HCT116 (cell line): Measurements from ENCODE around the gene HMCN2. TPM values are rescaled to one million over a fixed set of nuclear protein-coding genes. Genes with fewer than 3 reads are reported as not detected.

ENCODE experiments used
- ATAC-seq: fragments of 200-7000 bp; cut with Tn5 transposase; 2 replicates; pipeline ENCODE4 v1.9.1; 2020; ENCODE audit warnings: mild to moderate bottlenecking, moderate library complexity
- BruUV-seq: library from RNA; stranded (reverse); fragments of 400-500 nt; replicated peaks from 2 replicates; lab custom pipeline; 2021; lab: Mats Ljungman, UMichigan
- CTCF ChIA-PET: fragments of 300-600 bp; sonication (Branson Sonifier 250); formaldehyde crosslinking; loops from one replicate; lab custom pipeline; 2021; ENCODE audit warnings: antibody characterized with exemption; lab: Charles Lee
- POLR2A ChIA-PET: fragments of 300-600, 350-600 bp; sonication (Branson Sonifier 250); formaldehyde crosslinking; loops from one replicate; lab custom pipeline; 2021; ENCODE audit warnings: antibody characterized with exemption; lab: Charles Lee
- RAD21 ChIA-PET, 2 experiments: fragments of 300-600 bp; sonication (Branson Sonifier 250); formaldehyde crosslinking; loops; one replicate each; lab custom pipeline; 2023; ENCODE audit warnings: low total read pairs in 2 of 2; ENCODE audit not compliant: uncharacterized antibody in 2 of 2, unreplicated experiment in 2 of 2, low non-redundant PET in 1 of 2; lab: Charles Lee
- DNase-seq: peaks from one replicate; pipeline ENCODE4 v3.0.0-alpha.2; 2010; ENCODE audit warnings: low read depth, low spot score
- H2AFZ ChIP-seq: fragments of 200-600 bp; shearing (Covaris generic), sonication (generic); 2 replicates; pipeline ENCODE4 v1.6.1; 2017; ENCODE audit warnings: low read depth, mixed run types, mixed read lengths, antibody characterized with exemption, low read length; ENCODE audit not compliant: poor library complexity, severe bottlenecking
- H3K27ac ChIP-seq: 2 replicates; pipeline ENCODE4 v1.5.1; 2012; ENCODE audit warnings: low read depth, low read length
- H3K27me3 ChIP-seq: fragments of 200-600 bp; sonication (generic); 2 replicates; pipeline ENCODE4 v1.6.1; 2016; ENCODE audit warnings: mixed run types, low read length, mixed read lengths; ENCODE audit not compliant: insufficient read depth
- H3K36me3 ChIP-seq, 2 experiments: fragments of 200-500 bp in 1 of 2; fragments of 200-600 bp in 1 of 2; sonication (Bioruptor generic) in 1 of 2; sonication (generic) in 1 of 2; 2 replicates each; pipeline versions ENCODE4 v1.5.1 to v1.6.1; 2014 to 2016; ENCODE audit warnings: low read length in 2 of 2, inconsistent platforms in 1 of 2, mixed read lengths in 1 of 2, mixed run types in 1 of 2; ENCODE audit not compliant: insufficient read depth in 2 of 2, control insufficient read depth in 1 of 2
- H3K4me1 ChIP-seq, 2 experiments: fragments of 200-600 bp in 1 of 2; sonication (generic) in 1 of 2; 2 replicates each; pipeline versions ENCODE4 v1.5.1 to v1.6.1; 2012 to 2017; ENCODE audit warnings: low read length in 2 of 2, inconsistent platforms in 1 of 2, mild to moderate bottlenecking in 1 of 2, mixed read lengths in 1 of 2, mixed run types in 1 of 2, moderate library complexity in 1 of 2; ENCODE audit not compliant: insufficient read depth in 2 of 2, control insufficient read depth in 1 of 2
- H3K4me2 ChIP-seq: fragments of 200-600 bp; sonication (generic); 2 replicates; pipeline ENCODE4 v1.6.1; 2017; ENCODE audit warnings: mixed run types, low read length, mixed read lengths
- H3K4me3 ChIP-seq, 2 experiments: fragments of 200-600 bp in 1 of 2; sonication (generic) in 1 of 2; replicated peaks in 1 of 2; 2 replicates each; pipeline ENCODE4 v1.5.1; 2011 to 2016; ENCODE audit warnings: low read length in 2 of 2, control low read depth in 1 of 2, low read depth in 1 of 2, mild to moderate bottlenecking in 1 of 2, mixed read lengths in 1 of 2, mixed run types in 1 of 2
- H3K79me2 ChIP-seq: fragments of 200-600 bp; sonication (generic); 2 replicates; pipeline ENCODE4 v1.6.1; 2017; ENCODE audit warnings: mild to moderate bottlenecking, mixed run types, low read length, moderate library complexity, mixed read lengths; ENCODE audit not compliant: insufficient read depth
- H3K9ac ChIP-seq: fragments of 200-600 bp; sonication (generic); 2 replicates; pipeline ENCODE4 v1.6.1; 2016; ENCODE audit warnings: low read length, mixed read lengths
- H3K9me2 ChIP-seq: fragments of 200-600 bp; sonication (generic), shearing (Covaris generic); 2 replicates; pipeline ENCODE4 v1.6.1; 2017; ENCODE audit warnings: mixed run types, mild to moderate bottlenecking, moderate library complexity; ENCODE audit not compliant: insufficient read depth
- H3K9me3 ChIP-seq, 2 experiments: fragments of 200-500 bp in 1 of 2; fragments of 200-600 bp in 1 of 2; sonication (Bioruptor generic) in 1 of 2; sonication (generic) in 1 of 2; 2 replicates each; pipeline ENCODE4 v1.6.1; 2014 to 2017; ENCODE audit warnings: low read length in 2 of 2, mixed read lengths in 2 of 2, inconsistent platforms in 1 of 2, low read depth in 1 of 2, mild to moderate bottlenecking in 1 of 2, mixed run types in 1 of 2, moderate library complexity in 1 of 2; ENCODE audit not compliant: control insufficient read depth in 1 of 2, insufficient read depth in 1 of 2
- H4K20me1 ChIP-seq: fragments of 200-600 bp; sonication (generic), shearing (Covaris generic); 2 replicates; pipeline ENCODE4 v1.6.1; 2017; ENCODE audit warnings: mixed run types, mild to moderate bottlenecking, moderate library complexity; ENCODE audit not compliant: insufficient read depth
- EGR1 ChIP-seq: IDR thresholded peaks from 2 replicates; pipeline ENCODE4 v1.6.1; 2012; ENCODE audit warnings: low read depth
- ELF1 ChIP-seq: IDR thresholded peaks from 2 replicates; pipeline ENCODE4 v1.6.1; 2012; ENCODE audit warnings: low read depth, borderline replicate concordance
- EZH2 ChIP-seq: fragments of 200-600 bp; sonication (generic); IDR thresholded peaks from 2 replicates; pipeline ENCODE4 v1.6.1; 2017; ENCODE audit warnings: antibody characterized with exemption, mixed run types
- EZH2phosphoT487 ChIP-seq: fragments of 200-600 bp; IDR thresholded peaks from 2 replicates; pipeline ENCODE4 v1.6.1; 2018; ENCODE audit warnings: antibody characterized with exemption, borderline replicate concordance
- POLR2A ChIP-seq: IDR thresholded peaks from 2 replicates; pipeline ENCODE4 v1.7.0; 2011; ENCODE audit warnings: borderline replicate concordance; ENCODE audit not compliant: insufficient read depth, insufficient read length; ENCODE audit errors: extremely low read depth
- RAD21 ChIP-seq: IDR thresholded peaks from 2 replicates; pipeline ENCODE4 v1.6.1; 2012; ENCODE audit warnings: low read depth, mild to moderate bottlenecking
- SP1 ChIP-seq: IDR thresholded peaks from 2 replicates; pipeline ENCODE4 v1.6.1; 2012; ENCODE audit warnings: low read depth
- TCF7L2 ChIP-seq: IDR thresholded peaks from 2 replicates; pipeline ENCODE4 v1.7.0; 2011; ENCODE audit warnings: borderline replicate concordance, inconsistent platforms; ENCODE audit not compliant: insufficient read depth, insufficient read length; ENCODE audit errors: extremely low read depth
- YY1 ChIP-seq: IDR thresholded peaks from 2 replicates; pipeline ENCODE4 v1.6.1; 2011; ENCODE audit warnings: low read length, low read depth, moderate library complexity, mild to moderate bottlenecking; ENCODE audit not compliant: insufficient replicate concordance; ENCODE audit errors: extremely low read depth
- intact Hi-C: fragments of 100-400 bp; cut with micrococcal nuclease; formaldehyde crosslinking; loops from 2 replicates; pipeline ENCODE4 v1.10.0; 2022
- total RNA-seq: library from RNA; stranded (reverse); gene quantifications from one replicate; pipeline ENCODE4 v1.2.1, GENCODE V29; 2021; ENCODE audit not compliant: unreplicated experiment
- TF ChIP-seq, protein P1 (sequence below): IDR thresholded peaks from 2 replicates; pipeline ENCODE4 v1.6.1; 2012; ENCODE audit warnings: low read depth
- TF ChIP-seq, protein P2 (sequence below): IDR thresholded peaks from 2 replicates; pipeline ENCODE4 v1.6.1; 2012
- TF ChIP-seq, protein P3 (sequence below), 3 experiments: fragments of 200-600 bp in 1 of 3; sonication (generic) in 1 of 3; IDR thresholded peaks in 2 of 3; conservative IDR thresholded peaks in 1 of 3; 2 replicates each; pipeline ENCODE4 v1.5.1; 2012 to 2017; ENCODE audit warnings: low read depth in 2 of 3, low read length in 2 of 3, antibody characterized with exemption in 1 of 3, borderline replicate concordance in 1 of 3, control low read depth in 1 of 3, mild to moderate bottlenecking in 1 of 3, mixed read lengths in 1 of 3, mixed run types in 1 of 3, moderate library complexity in 1 of 3; ENCODE audit not compliant: insufficient read depth in 1 of 3

Gene HMCN2
- total RNA-seq, 1 experiment from 2014 or later: 0.22 TPM

DNA sequence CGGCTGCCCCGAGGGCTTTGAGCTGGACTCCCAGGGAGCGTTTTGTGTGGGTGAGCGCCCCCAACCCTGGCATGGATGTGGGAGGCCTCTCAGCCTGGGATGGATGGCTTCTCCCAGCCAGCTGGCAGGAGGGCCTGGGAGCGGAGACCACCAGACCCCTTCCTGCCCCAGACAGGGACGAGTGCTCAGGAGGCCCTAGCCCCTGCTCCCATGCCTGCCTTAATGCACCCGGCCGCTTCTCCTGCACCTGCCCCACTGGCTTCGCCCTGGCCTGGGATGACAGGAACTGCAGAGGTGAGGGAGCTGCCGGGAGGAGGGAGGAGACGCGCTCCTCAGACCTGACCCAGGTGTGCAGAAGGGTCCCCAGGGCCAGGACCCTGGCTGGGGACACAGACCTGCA, 161.8 kb downstream of the HMCN2 start (continued):
- TF ChIP-seq RAD21 (no peak), EZH2phosphoT487 (no peak), EGR1 (no peak)

- no TSS peak for BruUV-seq
- H4K20me1 ChIP-seq: no peaks in the 10 kb centered on the region
- no peak for ATAC-seq
- peaks cover 13 to 19% of the 10 kb centered on the region in 2 experiments for H3K4me1 ChIP-seq
- TF ChIP-seq, protein P1, sequence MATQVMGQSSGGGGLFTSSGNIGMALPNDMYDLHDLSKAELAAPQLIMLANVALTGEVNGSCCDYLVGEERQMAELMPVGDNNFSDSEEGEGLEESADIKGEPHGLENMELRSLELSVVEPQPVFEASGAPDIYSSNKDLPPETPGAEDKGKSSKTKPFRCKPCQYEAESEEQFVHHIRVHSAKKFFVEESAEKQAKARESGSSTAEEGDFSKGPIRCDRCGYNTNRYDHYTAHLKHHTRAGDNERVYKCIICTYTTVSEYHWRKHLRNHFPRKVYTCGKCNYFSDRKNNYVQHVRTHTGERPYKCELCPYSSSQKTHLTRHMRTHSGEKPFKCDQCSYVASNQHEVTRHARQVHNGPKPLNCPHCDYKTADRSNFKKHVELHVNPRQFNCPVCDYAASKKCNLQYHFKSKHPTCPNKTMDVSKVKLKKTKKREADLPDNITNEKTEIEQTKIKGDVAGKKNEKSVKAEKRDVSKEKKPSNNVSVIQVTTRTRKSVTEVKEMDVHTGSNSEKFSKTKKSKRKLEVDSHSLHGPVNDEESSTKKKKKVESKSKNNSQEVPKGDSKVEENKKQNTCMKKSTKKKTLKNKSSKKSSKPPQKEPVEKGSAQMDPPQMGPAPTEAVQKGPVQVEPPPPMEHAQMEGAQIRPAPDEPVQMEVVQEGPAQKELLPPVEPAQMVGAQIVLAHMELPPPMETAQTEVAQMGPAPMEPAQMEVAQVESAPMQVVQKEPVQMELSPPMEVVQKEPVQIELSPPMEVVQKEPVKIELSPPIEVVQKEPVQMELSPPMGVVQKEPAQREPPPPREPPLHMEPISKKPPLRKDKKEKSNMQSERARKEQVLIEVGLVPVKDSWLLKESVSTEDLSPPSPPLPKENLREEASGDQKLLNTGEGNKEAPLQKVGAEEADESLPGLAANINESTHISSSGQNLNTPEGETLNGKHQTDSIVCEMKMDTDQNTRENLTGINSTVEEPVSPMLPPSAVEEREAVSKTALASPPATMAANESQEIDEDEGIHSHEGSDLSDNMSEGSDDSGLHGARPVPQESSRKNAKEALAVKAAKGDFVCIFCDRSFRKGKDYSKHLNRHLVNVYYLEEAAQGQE: no peak
- TF ChIP-seq, protein P2, sequence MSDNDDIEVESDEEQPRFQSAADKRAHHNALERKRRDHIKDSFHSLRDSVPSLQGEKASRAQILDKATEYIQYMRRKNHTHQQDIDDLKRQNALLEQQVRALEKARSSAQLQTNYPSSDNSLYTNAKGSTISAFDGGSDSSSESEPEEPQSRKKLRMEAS: no peak
- no peak for TF ChIP-seq YY1
- no peak for TF ChIP-seq TCF7L2
- no peak for TF ChIP-seq RAD21
- TF ChIP-seq POLR2A: no peak
- no peak for TF ChIP-seq SP1
- no peak for TF ChIP-seq ELF1
- TF ChIP-seq, protein P3, sequence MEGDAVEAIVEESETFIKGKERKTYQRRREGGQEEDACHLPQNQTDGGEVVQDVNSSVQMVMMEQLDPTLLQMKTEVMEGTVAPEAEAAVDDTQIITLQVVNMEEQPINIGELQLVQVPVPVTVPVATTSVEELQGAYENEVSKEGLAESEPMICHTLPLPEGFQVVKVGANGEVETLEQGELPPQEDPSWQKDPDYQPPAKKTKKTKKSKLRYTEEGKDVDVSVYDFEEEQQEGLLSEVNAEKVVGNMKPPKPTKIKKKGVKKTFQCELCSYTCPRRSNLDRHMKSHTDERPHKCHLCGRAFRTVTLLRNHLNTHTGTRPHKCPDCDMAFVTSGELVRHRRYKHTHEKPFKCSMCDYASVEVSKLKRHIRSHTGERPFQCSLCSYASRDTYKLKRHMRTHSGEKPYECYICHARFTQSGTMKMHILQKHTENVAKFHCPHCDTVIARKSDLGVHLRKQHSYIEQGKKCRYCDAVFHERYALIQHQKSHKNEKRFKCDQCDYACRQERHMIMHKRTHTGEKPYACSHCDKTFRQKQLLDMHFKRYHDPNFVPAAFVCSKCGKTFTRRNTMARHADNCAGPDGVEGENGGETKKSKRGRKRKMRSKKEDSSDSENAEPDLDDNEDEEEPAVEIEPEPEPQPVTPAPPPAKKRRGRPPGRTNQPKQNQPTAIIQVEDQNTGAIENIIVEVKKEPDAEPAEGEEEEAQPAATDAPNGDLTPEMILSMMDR (IDR thresholded peaks at IDR 0.05 in 2 of 3, conservative IDR thresholded peaks at IDR 0.05 in 1 of 3; ENCODE audit: borderline replicate concordance in 1 of 3, insufficient read depth in 1 of 3, low read depth in 2 of 3, low read length in 2 of 3): no peak
- no peak for TF ChIP-seq EZH2
- H2AFZ ChIP-seq: no peak overlapping the region
- H3K36me3 ChIP-seq: no peaks in the 10 kb centered on the region
- no peak overlapping the region for H3K9ac ChIP-seq
- no peaks in the 10 kb centered on the region for H3K27me3 ChIP-seq
- no peaks in the 10 kb centered on the region for H3K9me2 ChIP-seq
- POLR2A ChIA-PET: interaction anchor here (1.0 kb wide), 1 partner anchor 20 kb away, joined by 3 read pairs; no protein-coding TSS in a partner anchor
- no peak overlapping the region for H3K27ac ChIP-seq
- intact Hi-C loops: no loop called here
- CTCF ChIA-PET: no interaction called here
- RAD21 ChIA-PET: no interaction called here
- no peak for DNase-seq
- no peaks in the 10 kb centered on the region for H3K79me2 ChIP-seq
- H3K4me2 ChIP-seq: no peak overlapping the region
- H3K4me3 ChIP-seq: no peak overlapping the region
- no peaks in the 10 kb centered on the region for H3K9me3 ChIP-seq
These were observed 162.6 kb downstream of the HMCN2 start for GRCh38 chr9:130428086-130428665.
